ENCODE data around the gene MIF4GD.

GRCh38 chr17:75271233-75271954 lies 363 bp upstream of the MIF4GD start:
- peak; percentile 49 for TF ChIP-seq CTCF (IDR thresholded peaks at IDR 0.05; ENCODE audit: poor library complexity)
- TF ChIP-seq EZH2 (IDR thresholded peaks at IDR 0.05; ENCODE audit: borderline replicate concordance), result no peak
